GM10266 (cell line): ENCODE measurements around the gene LBX1.

Source experiments
- DNase-seq: peaks from one replicate; pipeline ENCODE4 v3.0.0; 2012; ENCODE audit errors: extremely low spot score
- TF ChIP-seq, protein P1 (sequence below): IDR thresholded peaks from 2 replicates; pipeline ENCODE4 v1.5.1; 2012; ENCODE audit warnings: mild to moderate bottlenecking, low read depth; ENCODE audit not compliant: control insufficient read depth, insufficient read depth; ENCODE audit errors: missing control alignments

Gene LBX1

DNA sequence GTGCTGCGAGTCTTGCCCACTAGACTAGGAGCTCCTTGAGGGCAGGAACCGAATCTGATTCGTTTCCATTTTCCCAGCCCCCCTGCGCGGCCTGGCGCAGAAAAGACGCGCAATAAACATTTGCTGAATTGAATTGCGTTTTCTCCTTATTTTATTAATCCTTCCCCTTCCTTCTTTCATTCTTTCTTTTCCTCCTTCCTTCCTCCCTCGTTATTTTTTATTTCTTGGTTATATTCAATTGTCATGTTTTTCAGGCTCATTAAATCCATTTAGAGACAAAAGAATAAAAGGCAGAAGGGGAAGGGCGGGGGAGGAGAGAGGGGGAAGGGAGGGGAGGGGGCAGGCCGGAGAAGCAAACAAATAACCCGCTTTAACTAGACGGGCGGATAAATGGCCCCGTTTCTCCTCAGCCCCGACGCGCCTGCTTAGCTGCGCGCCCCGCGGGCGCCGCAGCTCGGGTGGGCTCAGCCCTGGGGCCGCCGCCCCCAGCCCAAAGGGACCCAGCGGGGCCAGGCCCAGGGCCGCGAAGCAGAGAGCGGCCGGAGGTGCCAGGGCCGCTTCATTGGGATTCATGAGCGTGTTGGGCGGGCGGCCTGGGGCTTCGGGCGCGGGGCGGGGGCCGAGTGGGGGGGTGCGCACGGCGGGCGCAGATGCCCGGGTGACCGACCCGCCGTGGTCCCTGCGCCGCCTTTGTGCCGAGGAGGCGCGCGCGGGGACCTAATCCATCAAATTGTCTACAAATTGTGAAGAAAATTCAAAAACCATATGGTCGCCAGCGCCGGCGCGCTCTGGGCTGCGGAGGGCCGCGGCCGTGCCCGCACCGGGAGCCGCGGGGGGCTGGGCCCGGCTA, 5.0 kb downstream of the LBX1 start:
- DNase-seq = peak; percentile 20
- TF ChIP-seq, protein P1, sequence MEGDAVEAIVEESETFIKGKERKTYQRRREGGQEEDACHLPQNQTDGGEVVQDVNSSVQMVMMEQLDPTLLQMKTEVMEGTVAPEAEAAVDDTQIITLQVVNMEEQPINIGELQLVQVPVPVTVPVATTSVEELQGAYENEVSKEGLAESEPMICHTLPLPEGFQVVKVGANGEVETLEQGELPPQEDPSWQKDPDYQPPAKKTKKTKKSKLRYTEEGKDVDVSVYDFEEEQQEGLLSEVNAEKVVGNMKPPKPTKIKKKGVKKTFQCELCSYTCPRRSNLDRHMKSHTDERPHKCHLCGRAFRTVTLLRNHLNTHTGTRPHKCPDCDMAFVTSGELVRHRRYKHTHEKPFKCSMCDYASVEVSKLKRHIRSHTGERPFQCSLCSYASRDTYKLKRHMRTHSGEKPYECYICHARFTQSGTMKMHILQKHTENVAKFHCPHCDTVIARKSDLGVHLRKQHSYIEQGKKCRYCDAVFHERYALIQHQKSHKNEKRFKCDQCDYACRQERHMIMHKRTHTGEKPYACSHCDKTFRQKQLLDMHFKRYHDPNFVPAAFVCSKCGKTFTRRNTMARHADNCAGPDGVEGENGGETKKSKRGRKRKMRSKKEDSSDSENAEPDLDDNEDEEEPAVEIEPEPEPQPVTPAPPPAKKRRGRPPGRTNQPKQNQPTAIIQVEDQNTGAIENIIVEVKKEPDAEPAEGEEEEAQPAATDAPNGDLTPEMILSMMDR = no peak

DNA sequence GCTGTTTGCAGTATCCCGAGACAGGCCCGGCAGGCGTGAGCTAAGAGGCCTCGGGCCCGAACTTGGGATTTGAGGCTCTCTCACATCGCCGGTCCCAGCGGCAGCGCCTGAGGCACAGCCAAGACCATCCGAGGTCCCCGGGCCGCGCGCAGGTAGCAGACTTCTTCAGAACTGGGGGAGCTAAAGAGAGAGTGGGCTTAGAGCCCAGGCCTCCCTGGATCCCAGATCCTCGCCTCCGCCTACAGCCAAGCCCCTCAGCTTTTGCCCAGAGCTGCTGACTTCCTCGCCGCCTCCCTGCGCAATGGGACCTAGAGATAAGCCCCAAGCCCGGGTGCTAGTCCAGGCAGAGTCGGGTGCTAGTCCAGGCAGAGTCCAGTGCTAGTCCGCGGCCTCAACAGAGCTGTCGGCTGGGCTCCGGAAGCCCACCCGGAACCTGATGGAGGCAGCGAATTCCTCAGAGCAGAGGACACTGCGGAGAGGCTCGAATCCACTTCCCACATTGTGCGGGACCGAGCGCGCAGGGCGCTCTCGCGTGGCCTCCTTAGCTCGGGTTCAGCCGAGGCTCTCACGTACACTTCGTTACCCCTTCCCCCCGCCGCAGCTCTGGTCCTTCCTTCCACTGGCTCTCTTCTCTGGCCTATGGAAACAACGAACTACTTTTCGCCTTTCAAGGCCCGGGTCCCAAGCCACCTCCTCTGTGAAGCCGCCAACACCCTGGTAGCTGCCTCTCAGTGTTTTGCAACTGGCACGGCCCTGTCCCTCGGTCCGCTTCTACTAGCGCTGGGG, 5.8 kb downstream of the LBX1 start:
- peak; percentile 26 for DNase-seq
- TF ChIP-seq, protein P1 = no peak

DNA sequence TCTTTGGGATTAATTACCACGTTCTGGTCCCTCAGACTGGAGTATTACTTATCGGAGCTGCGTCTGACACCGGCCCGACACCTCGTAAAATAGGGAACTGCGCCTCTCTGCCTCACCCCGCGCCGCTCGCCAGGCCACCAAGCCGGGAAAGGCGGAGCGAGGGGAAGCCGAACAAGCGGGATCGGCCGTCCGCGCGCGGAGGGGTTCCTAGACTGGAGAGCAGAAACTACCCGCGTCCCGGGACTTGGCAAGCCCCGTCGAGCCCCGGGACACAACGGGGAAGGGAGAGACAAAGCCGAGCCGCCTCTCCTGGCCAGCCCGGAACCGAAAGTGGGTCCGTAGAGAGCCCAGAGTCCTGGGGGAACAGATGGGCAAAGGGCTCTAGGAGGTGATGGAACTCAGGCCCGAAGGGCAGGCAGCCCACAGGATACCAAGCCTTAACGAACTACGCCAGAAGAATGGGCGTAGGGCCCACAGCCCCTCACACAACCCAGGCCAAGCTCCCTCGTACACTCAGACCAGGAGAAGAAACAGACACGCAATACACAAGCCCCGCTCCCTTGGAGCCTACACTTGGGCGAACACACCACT, 6.5 kb downstream of the LBX1 start:
- TF ChIP-seq, protein P1 = no peak
- peak; percentile 35 for DNase-seq

DNA sequence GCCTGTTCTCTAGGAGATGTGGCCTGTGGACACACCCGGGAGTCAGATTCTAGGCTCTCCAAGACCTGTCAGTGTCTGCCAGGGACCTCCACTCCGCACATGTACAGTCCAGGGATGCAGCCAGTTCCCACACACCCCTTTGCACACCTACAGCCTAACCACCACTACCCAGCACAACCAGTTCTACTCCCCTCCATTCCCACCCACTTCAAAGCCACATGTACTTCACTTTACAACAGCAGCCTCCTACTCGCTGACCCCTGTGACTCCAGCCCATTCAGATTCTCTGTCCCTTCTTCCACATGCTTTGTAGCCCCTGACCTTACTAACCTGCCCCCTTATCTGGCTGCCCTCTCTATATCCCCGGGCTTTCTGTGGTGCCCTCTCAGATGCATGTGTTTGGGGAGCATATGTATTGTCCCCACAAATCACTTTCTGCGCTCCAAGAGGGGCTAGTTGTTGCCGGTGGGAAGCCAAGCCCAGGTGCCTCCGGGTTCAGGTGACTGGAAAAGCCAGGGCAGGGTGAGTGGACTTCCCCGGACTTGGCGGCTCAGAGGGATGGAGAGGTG, 7.2 kb downstream of the LBX1 start:
- DNase-seq = peak; percentile 19
- TF ChIP-seq, protein P1 = no peak

DNA sequence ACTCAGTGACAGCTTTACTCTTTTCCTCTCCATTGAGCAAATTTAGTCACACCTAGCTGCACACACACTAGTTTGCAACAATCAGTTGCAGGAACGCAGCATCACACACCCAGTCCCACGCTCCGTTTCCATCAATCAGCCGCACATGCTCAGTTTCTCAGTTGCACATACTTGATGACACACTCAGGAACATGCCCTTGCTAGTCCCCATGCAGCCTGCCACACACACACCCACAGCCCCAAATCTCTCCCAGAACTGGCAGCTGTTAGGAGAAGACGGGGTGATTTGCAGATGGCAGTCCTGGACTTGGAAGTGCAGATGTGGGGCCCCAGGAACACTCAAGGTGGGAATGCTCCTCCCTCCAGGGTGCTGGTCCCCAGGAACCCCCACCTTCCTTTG, 7.7 kb downstream of the LBX1 start:
- TF ChIP-seq, protein P1 = no peak

DNA sequence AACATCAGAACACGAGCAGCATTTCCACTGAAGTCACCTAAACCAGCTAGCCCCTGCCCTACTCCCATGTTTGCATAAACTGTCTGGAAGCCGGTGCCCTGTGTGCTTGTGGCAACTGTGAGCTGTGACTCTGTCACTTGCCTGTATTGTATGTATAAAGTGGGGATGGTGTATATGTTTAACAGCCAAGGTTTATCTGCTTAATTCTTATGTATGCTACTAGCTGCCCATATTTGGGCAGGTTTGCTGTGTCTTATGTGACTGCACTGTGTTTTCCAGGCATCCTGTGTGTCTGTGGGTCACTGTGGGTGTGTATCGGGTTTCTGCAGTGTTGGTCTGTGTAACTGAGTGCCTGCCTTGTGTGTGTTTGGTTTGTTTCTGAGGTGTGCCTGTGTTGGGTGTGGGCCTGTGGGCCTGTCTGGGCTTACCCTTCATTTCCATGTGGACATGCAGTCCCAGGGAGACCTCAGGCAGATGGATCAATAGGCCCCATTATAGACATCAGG, 9.3 kb downstream of the LBX1 start:
- TF ChIP-seq, protein P1 = no peak
- DNase-seq = peak; percentile 27

More for the DNA sequence above, 7.7 kb downstream of the LBX1 start:
- DNase-seq = peak; percentile 34
